AG09309 (cell line): ENCODE results near the gene COX6B2.

Experiments
- DNase-seq: peaks from one replicate; pipeline ENCODE4 v3.0.0-alpha.2; 2010; ENCODE audit warnings: low read depth
- H3K4me3 ChIP-seq: 2 replicates; pipeline ENCODE4 v1.5.1; 2011; ENCODE audit warnings: mild to moderate bottlenecking, low read depth, low read length, moderate library complexity; ENCODE audit not compliant: control insufficient read depth
- TF ChIP-seq, protein P1 (sequence below): IDR thresholded peaks from 2 replicates; pipeline ENCODE4 v1.5.1; 2011; ENCODE audit warnings: mild to moderate bottlenecking, low read depth, low read length, inconsistent platforms; ENCODE audit not compliant: insufficient read depth, control insufficient read depth; ENCODE audit errors: missing control alignments

The COX6B2 gene

DNA sequence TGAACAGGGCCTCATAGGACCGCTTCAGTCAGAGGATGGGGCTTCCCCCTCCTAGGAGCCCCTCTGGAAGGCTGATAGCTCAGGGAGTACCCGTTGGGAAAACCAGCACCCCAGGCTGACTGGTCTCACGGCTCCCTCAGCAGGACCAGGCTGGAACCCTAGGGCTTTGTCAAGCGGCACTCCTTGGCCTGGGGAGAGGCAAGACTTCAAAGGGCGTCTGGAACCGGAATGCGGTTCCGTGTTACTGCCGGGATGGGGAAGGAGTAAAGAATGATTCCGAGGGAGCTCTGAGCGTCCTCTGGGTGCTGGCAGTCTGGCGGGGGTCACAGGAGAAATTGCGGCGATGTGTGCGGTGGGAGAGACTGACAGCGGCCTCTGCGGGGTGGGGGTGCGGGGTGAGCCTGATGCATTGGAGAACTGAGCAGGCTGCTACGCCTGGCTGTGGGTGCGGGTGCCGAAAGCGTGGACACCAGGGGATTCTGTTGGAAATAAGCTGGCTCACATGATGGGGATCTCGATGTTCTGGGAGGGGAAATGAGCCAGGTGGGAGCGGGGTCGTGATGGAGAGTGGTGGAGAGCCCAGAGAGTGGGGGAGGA, 1.9 kb downstream of the COX6B2 start:
- H3K4me3 ChIP-seq = no peak overlapping the region
- TF ChIP-seq, protein P1, sequence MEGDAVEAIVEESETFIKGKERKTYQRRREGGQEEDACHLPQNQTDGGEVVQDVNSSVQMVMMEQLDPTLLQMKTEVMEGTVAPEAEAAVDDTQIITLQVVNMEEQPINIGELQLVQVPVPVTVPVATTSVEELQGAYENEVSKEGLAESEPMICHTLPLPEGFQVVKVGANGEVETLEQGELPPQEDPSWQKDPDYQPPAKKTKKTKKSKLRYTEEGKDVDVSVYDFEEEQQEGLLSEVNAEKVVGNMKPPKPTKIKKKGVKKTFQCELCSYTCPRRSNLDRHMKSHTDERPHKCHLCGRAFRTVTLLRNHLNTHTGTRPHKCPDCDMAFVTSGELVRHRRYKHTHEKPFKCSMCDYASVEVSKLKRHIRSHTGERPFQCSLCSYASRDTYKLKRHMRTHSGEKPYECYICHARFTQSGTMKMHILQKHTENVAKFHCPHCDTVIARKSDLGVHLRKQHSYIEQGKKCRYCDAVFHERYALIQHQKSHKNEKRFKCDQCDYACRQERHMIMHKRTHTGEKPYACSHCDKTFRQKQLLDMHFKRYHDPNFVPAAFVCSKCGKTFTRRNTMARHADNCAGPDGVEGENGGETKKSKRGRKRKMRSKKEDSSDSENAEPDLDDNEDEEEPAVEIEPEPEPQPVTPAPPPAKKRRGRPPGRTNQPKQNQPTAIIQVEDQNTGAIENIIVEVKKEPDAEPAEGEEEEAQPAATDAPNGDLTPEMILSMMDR = no peak
- DNase-seq = no peak

DNA sequence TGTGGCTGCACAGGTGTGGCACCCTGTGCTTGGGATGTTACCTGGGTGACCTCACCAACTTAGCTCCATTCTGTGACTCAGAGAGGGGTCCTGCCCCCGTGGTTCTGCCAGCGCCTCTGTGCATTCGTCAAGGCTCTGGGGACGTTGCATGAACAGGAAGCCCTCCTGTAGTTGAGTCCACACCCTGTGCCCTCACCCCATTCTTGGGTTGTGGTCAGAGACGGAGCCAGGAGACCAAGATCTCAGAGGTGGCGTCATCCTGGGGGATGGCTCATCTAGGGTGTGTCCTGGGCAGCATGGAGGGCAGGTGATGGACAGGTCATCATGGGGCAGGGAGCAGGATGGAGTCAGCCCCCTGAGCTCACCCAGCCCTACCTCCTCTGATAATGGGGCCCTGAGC, 2.5 kb downstream of the COX6B2 start:
- no peak for DNase-seq
- H3K4me3 ChIP-seq = no peak overlapping the region
- TF ChIP-seq, protein P1 = no peak

DNA sequence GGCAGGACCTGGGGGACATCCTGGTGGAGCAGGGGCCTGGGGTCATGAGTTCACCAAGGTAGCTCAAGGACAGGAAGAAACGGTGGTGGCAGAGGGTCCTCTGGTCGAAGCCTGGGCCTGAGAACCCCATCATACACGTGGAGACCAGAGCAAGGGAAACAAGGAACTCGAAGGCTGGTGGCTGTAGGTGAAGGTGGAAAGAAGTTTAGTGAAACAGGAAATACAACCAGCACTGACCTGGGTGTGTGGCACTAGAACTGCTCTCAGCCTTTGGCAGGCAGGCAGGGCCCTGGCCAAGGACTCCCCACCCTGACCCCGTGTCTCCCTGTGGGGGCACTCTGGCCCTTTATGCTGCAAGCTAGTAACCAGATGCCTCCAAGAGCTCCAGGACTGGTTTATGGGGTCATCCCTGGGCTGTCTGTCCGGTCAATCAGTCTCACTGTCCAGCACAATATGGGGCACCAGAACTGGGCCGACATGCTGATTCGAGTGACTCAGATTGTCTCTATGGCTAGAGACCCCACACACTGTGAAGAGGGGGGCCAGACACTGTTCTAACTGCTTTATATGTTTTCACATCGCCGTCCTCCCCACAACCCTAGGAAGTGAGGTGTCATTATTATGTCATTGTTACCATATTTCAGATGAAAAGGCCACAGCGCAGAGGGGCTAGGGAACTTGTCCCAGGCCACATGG, 3.8 kb downstream of the COX6B2 start:
- DNase-seq = no peak
- no peak overlapping the region for H3K4me3 ChIP-seq
- TF ChIP-seq, protein P1 = no peak

DNA sequence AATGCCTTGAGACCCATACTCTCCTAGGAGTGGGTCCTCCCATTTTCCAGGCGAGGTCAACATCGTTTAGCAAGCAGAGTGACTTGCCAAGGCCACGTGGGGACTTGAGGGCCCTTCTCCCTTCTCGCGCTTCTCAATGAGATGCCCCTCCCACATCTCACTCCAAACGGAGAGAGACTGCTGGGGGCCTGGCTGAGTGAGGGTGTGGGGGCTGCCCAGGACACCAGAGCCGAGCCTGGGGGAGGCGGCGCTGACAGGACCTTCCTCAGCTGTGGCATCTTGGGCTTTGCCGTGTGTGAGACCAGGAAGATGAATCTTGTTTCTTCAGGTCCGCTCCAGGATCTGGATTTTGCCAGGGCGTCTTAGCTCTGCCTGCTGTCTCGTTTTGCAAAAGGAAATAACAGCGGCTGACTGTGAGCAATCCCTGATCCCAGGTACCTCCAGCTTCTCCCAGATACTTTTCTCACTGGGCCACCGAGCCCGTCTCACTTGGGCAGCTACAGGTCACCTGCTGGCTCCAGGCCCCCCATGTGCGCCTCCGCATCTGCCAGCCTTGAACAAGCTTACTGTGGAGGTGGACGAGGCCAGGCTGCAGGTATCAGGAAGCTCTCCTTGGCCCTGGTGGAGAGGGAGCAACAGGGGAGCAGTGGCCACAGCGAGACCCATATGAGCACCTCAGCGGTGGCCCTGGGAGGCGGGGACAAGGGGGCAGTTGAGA, 6.0 kb downstream of the COX6B2 start:
- TF ChIP-seq, protein P1 = no peak
- no peak for DNase-seq
- H3K4me3 ChIP-seq = no peak overlapping the region

DNA sequence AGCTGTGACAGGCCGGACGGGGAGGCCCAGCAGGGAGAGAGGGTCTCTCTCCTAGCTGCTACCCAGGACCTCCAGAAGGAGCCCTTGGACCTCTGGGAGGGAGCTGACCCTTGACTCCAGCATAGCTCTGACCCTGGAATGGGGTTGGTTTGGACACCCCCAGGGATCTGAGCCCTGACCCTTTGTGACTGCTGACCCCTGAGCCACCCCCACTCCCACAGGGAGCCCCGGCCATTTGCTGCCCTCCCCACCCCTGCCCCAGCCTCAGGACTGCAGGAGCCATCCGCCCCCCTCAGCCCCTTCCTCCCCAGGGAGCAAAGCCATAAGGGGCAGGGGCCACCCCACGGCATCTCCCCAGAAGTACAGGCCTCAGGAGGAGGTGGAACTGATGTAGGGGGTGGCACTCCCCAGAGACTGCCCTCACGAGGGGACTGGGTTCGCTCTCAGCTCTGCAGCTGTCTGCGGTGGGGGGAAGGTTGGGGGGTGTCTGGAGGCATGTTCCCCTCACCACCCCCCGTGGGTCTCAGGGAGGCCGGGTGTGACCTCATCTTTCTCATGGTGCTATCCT, 7.0 kb downstream of the COX6B2 start:
- DNase-seq = no peak
- TF ChIP-seq, protein P1 = no peak
- no peak overlapping the region for H3K4me3 ChIP-seq

DNA sequence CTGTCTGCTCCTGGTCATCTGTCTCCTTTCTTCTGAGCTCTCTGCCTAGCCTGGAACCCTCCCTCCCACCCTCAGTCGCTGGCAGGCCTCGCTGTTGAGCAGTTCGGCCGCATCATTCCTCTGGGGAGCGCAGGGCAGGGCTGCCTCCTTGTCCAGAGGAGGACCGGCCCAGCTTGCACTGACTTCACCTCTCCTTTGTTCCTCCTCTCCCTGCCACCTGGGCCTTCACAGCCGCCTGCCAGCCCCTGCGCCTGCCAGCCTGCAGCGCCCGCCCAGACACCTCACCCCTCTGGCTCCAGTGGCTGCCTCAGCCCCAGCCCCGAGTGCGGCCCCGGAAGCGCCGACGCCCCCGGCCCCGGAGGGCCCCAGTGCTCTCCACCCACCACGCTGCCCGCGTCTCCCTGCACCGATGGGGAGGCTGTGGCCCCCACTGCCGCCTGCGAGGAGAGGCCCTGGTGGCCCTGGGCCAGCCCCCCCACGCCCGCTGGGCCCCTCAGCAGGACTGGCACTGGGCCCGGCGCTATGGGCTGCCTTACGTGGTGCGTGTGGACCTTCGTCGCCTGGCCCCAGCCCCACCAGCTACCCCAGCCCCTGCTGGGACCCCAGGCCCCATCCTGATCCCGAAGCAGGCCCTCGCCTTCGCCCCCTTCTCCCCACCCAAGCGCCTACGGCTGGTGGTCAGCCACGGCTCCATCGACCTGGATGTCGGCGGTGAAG, 7.6 kb downstream of the COX6B2 start:
- H3K4me3 ChIP-seq = no peak overlapping the region
- TF ChIP-seq, protein P1 = no peak
- no peak for DNase-seq
